GM11168 (cell line): ENCODE measurements around the gene HNRNPL.
"Not testable (repeated sequence)": the region's sequence is repeated elsewhere in the genome, so short reads cannot be mapped to it uniquely, and the experiment has no call there.

Experiments used
- in situ Hi-C: fragments of 300-500 bp; cut with MboI; formaldehyde crosslinking; loops from one replicate; pipeline ENCODE4 v1.12.0; 2022; ENCODE audit warnings: low sequenced_read_pairs; ENCODE audit not compliant: unreplicated experiment

Gene HNRNPL

GRCh38 chr19:38807374-38808098, 42.2 kb downstream of the HNRNPL start:
- in situ Hi-C loops = not testable (repeated sequence)

GRCh38 chr19:38806371-38806770, 43.4 kb downstream of the HNRNPL start:
- in situ Hi-C loops = no loop called here

GRCh38 chr19:38805180-38805579, 44.6 kb downstream of the HNRNPL start:
- in situ Hi-C loops = no loop called here

GRCh38 chr19:38803543-38803942, 46.2 kb downstream of the HNRNPL start:
- in situ Hi-C loops = no loop called here

- in situ Hi-C loops = no loop called here
Observed at GRCh38 chr19:38801359-38802095, 48.3 kb downstream of the HNRNPL start.

- in situ Hi-C loops = no loop called here
Observed at GRCh38 chr19:38800577-38801347, 49.0 kb downstream of the HNRNPL start.

- in situ Hi-C loops = no loop called here
Observed at GRCh38 chr19:38799104-38799503, 50.7 kb downstream of the HNRNPL start.

- in situ Hi-C loops = not testable (repeated sequence)
Observed at GRCh38 chr19:38797781-38798180, 52.0 kb downstream of the HNRNPL start.

GRCh38 chr19:38796154-38796553, 53.6 kb downstream of the HNRNPL start:
- in situ Hi-C loops = no loop called here

- in situ Hi-C loops = no loop called here
Observed at GRCh38 chr19:38795549-38795948, 54.2 kb downstream of the HNRNPL start.

GRCh38 chr19:38793671-38794070, 56.1 kb downstream of the HNRNPL start:
- in situ Hi-C loops = no loop called here

GRCh38 chr19:38793177-38793576, 56.6 kb downstream of the HNRNPL start:
- in situ Hi-C loops = no loop called here

- in situ Hi-C loops = no loop called here
Observed at GRCh38 chr19:38792250-38793111, 57.3 kb downstream of the HNRNPL start.

GRCh38 chr19:38791451-38792064, 58.2 kb downstream of the HNRNPL start:
- in situ Hi-C loops = not testable (repeated sequence)

- in situ Hi-C loops = not testable (repeated sequence)
Observed at GRCh38 chr19:38790507-38791403, 59.0 kb downstream of the HNRNPL start.

- in situ Hi-C loops = no loop called here
Observed at GRCh38 chr19:38788478-38789243, 61.1 kb downstream of the HNRNPL start, which contains the start of gene LGALS7B. Gene LGALS7B (plus strand): TSS chr19:38789200. CDS start chr19:38789227, 27 bp downstream.

- in situ Hi-C loops = no loop called here
Observed at GRCh38 chr19:38786572-38787265, 63.1 kb downstream of the HNRNPL start.
